Right lung (tissue), 5 donors: ENCODE data around the gene CSNK1G3. TPM values are rescaled to one million over a fixed set of nuclear protein-coding genes. Genes with fewer than 3 reads are reported as not detected.
A peak's percentile ranks its signal among the peaks of the same experiment; 100 is the strongest.

Experiments
- DNase-seq, 2 donors: peaks; one replicate each; pipeline ENCODE4 v3.0.0-alpha.2; 2013
- polyA plus RNA-seq, 5 donors: library from polyadenylated mRNA; unstranded; fragments of 120-200 nt; gene quantifications; one replicate each; pipeline versions ENCODE4 v1.2.1 to v1.2.3, GENCODE V29; 2013; ENCODE audit warnings: inconsistent platforms in 1 of 5, low replicate concordance in 1 of 5; ENCODE audit not compliant: insufficient read length in 5 of 5, insufficient read depth in 1 of 5

Gene CSNK1G3
- polyA plus RNA-seq, 5 donors: 35.4 to 53.8 (median 50.9) TPM

- no peak for DNase-seq
These were observed 708 bp upstream of the CSNK1G3 start for GRCh38 chr5:123511290-123511647.

GRCh38 chr5:123512611-123513461, 859 bp downstream of the CSNK1G3 start:
- DNase-seq: peak; percentile 32 to 41

- no peak for DNase-seq
These were observed 2.8 kb downstream of the CSNK1G3 start for GRCh38 chr5:123514615-123515355.

- DNase-seq: no peak
These were observed 3.9 kb downstream of the CSNK1G3 start for GRCh38 chr5:123515904-123516303.

GRCh38 chr5:123517476-123517875, 5.5 kb downstream of the CSNK1G3 start:
- DNase-seq: no peak

- no peak for DNase-seq
These were observed 6.1 kb downstream of the CSNK1G3 start for GRCh38 chr5:123518111-123518510.

GRCh38 chr5:123520677-123521247, 8.8 kb downstream of the CSNK1G3 start:
- DNase-seq: no peak

- DNase-seq: no peak
These were observed 12.2 kb downstream of the CSNK1G3 start for GRCh38 chr5:123524146-123524545.

GRCh38 chr5:123527190-123527589, 15.2 kb downstream of the CSNK1G3 start:
- no peak for DNase-seq

- no peak for DNase-seq
These were observed 16.1 kb downstream of the CSNK1G3 start for GRCh38 chr5:123528065-123528464.

- no peak for DNase-seq
These were observed 16.9 kb downstream of the CSNK1G3 start for GRCh38 chr5:123528878-123529277.

- no peak for DNase-seq
These were observed 18.8 kb downstream of the CSNK1G3 start for GRCh38 chr5:123530728-123531127.

- DNase-seq: no peak
These were observed 23.7 kb downstream of the CSNK1G3 start for GRCh38 chr5:123535648-123536047.

- no peak for DNase-seq
These were observed 25.3 kb downstream of the CSNK1G3 start for GRCh38 chr5:123537256-123537655.

- DNase-seq: no peak
These were observed 25.9 kb downstream of the CSNK1G3 start for GRCh38 chr5:123537845-123538244.

- no peak for DNase-seq
These were observed 26.9 kb downstream of the CSNK1G3 start for GRCh38 chr5:123538670-123539459.

- no peak for DNase-seq
These were observed 28.6 kb downstream of the CSNK1G3 start for GRCh38 chr5:123540534-123540933.

GRCh38 chr5:123543438-123543837, 31.5 kb downstream of the CSNK1G3 start:
- no peak for DNase-seq

GRCh38 chr5:123545506-123545905, 33.5 kb downstream of the CSNK1G3 start:
- DNase-seq: no peak

- no peak for DNase-seq
These were observed 34.7 kb downstream of the CSNK1G3 start for GRCh38 chr5:123546657-123547056.

GRCh38 chr5:123549256-123549904, 37.4 kb downstream of the CSNK1G3 start:
- DNase-seq: no peak
